ENCODE measurements around the gene NPW. TPM values are rescaled to one million over a fixed set of nuclear protein-coding genes. Genes with fewer than 3 reads are reported as not detected.

Gene NPW
- total RNA-seq, 2 donors from 2014 or later: 1.5 to 3.5 TPM

GRCh38 chr16:2035431-2036199 is 16.0 kb downstream of the NPW start:
- Mint-ChIP-seq H3K9me3 (no peaks in the 10 kb centered on the region), H3K27me3 (no peaks in the 10 kb centered on the region), H3K4me3 (no peak overlapping the region), H3K27ac (no peak overlapping the region), H3K4me1 (ENCODE audit: low read depth in 2 of 2) (peaks cover 0 to 3% of the 10 kb centered on the region in 2 donors), H3K36me3 (no peaks in the 10 kb centered on the region)
- no peak for DNase-seq (ENCODE audit: low spot score)
- no peak for ATAC-seq

GRCh38 chr16:2036200-2036966 is 16.8 kb downstream of the NPW start:
- DNase-seq (ENCODE audit: low spot score): no peak
- Mint-ChIP-seq H3K9me3 (no peaks in the 10 kb centered on the region), H3K4me1 (ENCODE audit: low read depth in 2 of 2) (peaks cover 0 to 3% of the 10 kb centered on the region in 2 donors), H3K27ac (no peak overlapping the region), H3K27me3 (no peaks in the 10 kb centered on the region), H3K36me3 (no peaks in the 10 kb centered on the region), H3K4me3 (no peak overlapping the region)
- ATAC-seq: no peak

GRCh38 chr16:2037115-2037514 is 17.5 kb downstream of the NPW start:
- no peaks in the 10 kb centered on the region for H3K27me3 Mint-ChIP-seq
- H3K27ac Mint-ChIP-seq: no peak overlapping the region
- peaks cover 0 to 3% of the 10 kb centered on the region in 2 donors for H3K4me1 Mint-ChIP-seq (ENCODE audit: low read depth in 2 of 2)
- ATAC-seq: no peak
- no peaks in the 10 kb centered on the region for H3K36me3 Mint-ChIP-seq
- no peaks in the 10 kb centered on the region for H3K9me3 Mint-ChIP-seq
- DNase-seq (ENCODE audit: low spot score): no peak
- H3K4me3 Mint-ChIP-seq: no peak overlapping the region

- Mint-ChIP-seq H3K36me3 (no peaks in the 10 kb centered on the region), H3K27ac (no peak overlapping the region), H3K4me3 (no peak overlapping the region), H3K4me1 (ENCODE audit: low read depth in 2 of 2) (no peaks in the 10 kb centered on the region), H3K27me3 (no peaks in the 10 kb centered on the region), H3K9me3 (no peaks in the 10 kb centered on the region)
- ATAC-seq: no peak
- DNase-seq (ENCODE audit: low spot score): no peak
Measured at GRCh38 chr16:2037647-2038381, 18.2 kb downstream of the NPW start.

- DNase-seq (ENCODE audit: low spot score) (no peak), ATAC-seq (no peak)
- no peaks in the 10 kb centered on the region for H3K27me3 Mint-ChIP-seq
- H3K27ac Mint-ChIP-seq: no peak overlapping the region
- no peaks in the 10 kb centered on the region for H3K36me3 Mint-ChIP-seq
- H3K9me3 Mint-ChIP-seq: no peaks in the 10 kb centered on the region
- H3K4me1 Mint-ChIP-seq (ENCODE audit: low read depth in 2 of 2): no peaks in the 10 kb centered on the region
- no peak overlapping the region for H3K4me3 Mint-ChIP-seq
Measured at GRCh38 chr16:2038382-2039231, 19.0 kb downstream of the NPW start.

GRCh38 chr16:2039274-2040031 is 19.9 kb downstream of the NPW start:
- ATAC-seq: no peak
- Mint-ChIP-seq H3K36me3 (no peaks in the 10 kb centered on the region), H3K9me3 (no peaks in the 10 kb centered on the region), H3K27ac (no peak overlapping the region), H3K4me3 (no peak overlapping the region), H3K27me3 (no peaks in the 10 kb centered on the region), H3K4me1 (ENCODE audit: low read depth in 2 of 2) (no peaks in the 10 kb centered on the region)
- DNase-seq (ENCODE audit: low spot score): no peak

- no peaks in the 10 kb centered on the region for H3K9me3 Mint-ChIP-seq
- no peak for DNase-seq (ENCODE audit: low spot score)
- no peaks in the 10 kb centered on the region for H3K36me3 Mint-ChIP-seq
- no peaks in the 10 kb centered on the region for H3K4me1 Mint-ChIP-seq (ENCODE audit: low read depth in 2 of 2)
- no peak for ATAC-seq
- H3K27me3 Mint-ChIP-seq: no peaks in the 10 kb centered on the region
- H3K27ac Mint-ChIP-seq: no peak overlapping the region
- no peak overlapping the region for H3K4me3 Mint-ChIP-seq
Measured at GRCh38 chr16:2040041-2040786, 20.6 kb downstream of the NPW start.

- Mint-ChIP-seq H3K9me3 (no peaks in the 10 kb centered on the region), H3K27me3 (no peaks in the 10 kb centered on the region), H3K4me1 (ENCODE audit: low read depth in 2 of 2) (no peaks in the 10 kb centered on the region), H3K27ac (no peak overlapping the region), H3K36me3 (no peaks in the 10 kb centered on the region), H3K4me3 (no peak overlapping the region)
- ATAC-seq: no peak
- no peak for DNase-seq (ENCODE audit: low spot score)
Measured at GRCh38 chr16:2040787-2041522, 21.4 kb downstream of the NPW start.

- ATAC-seq: no peak
- Mint-ChIP-seq H3K4me3 (no peak overlapping the region), H3K36me3 (no peaks in the 10 kb centered on the region), H3K27ac (no peak overlapping the region), H3K9me3 (no peaks in the 10 kb centered on the region), H3K27me3 (no peaks in the 10 kb centered on the region), H3K4me1 (ENCODE audit: low read depth in 2 of 2) (peaks cover 5 to 6% of the 10 kb centered on the region in 2 donors)
- DNase-seq (ENCODE audit: low spot score): no peak
Measured at GRCh38 chr16:2042171-2042985, 22.8 kb downstream of the NPW start.

- Mint-ChIP-seq H3K27me3 (no peaks in the 10 kb centered on the region), H3K4me3 (no peak overlapping the region), H3K27ac (no peak overlapping the region), H3K9me3 (no peaks in the 10 kb centered on the region), H3K36me3 (no peaks in the 10 kb centered on the region), H3K4me1 (ENCODE audit: low read depth in 2 of 2) (peaks cover 5 to 6% of the 10 kb centered on the region in 2 donors)
- DNase-seq (ENCODE audit: low spot score): no peak
- no peak for ATAC-seq
Measured at GRCh38 chr16:2042986-2043666, 23.5 kb downstream of the NPW start.

All from natural killer cell treated with Interleukin-12 subunit alpha and Interleukin-12 subunit beta and Interleukin-15 and Interleukin-18, amount 100 ng/mL, for 72 hours (primary cell).